ENCODE data around the gene YJEFN3.
A peak's percentile ranks its signal among the peaks of the same experiment; 100 is the strongest.

YJEFN3 gene

GRCh38 chr19:19546751-19547162 is 18.0 kb downstream of the YJEFN3 start:
- ATAC-seq (no peak), DNase-seq (no peak)
- Mint-ChIP-seq H3K27me3 (peaks cover 5% of the 10 kb centered on the region), H3K36me3 (ENCODE audit: low read depth) (no peaks in the 10 kb centered on the region), H3K27ac (no peak overlapping the region), H3K4me1 (peaks cover 3% of the 10 kb centered on the region), H3K4me3 (no peak overlapping the region), H3K9me3 (no peaks in the 10 kb centered on the region)

GRCh38 chr19:19547674-19548336 is 19.1 kb downstream of the YJEFN3 start:
- H3K4me3 Mint-ChIP-seq: no peak overlapping the region
- peaks cover 3% of the 10 kb centered on the region for H3K27me3 Mint-ChIP-seq
- H3K4me1 Mint-ChIP-seq: no peaks in the 10 kb centered on the region
- no peaks in the 10 kb centered on the region for H3K36me3 Mint-ChIP-seq (ENCODE audit: low read depth)
- H3K9me3 Mint-ChIP-seq: no peaks in the 10 kb centered on the region
- DNase-seq (no peak), ATAC-seq (no peak)
- H3K27ac Mint-ChIP-seq: no peak overlapping the region

- Mint-ChIP-seq H3K36me3 (ENCODE audit: low read depth) (no peaks in the 10 kb centered on the region), H3K27me3 (peaks cover 3% of the 10 kb centered on the region), H3K27ac (no peak overlapping the region), H3K4me1 (no peaks in the 10 kb centered on the region), H3K4me3 (no peak overlapping the region), H3K9me3 (no peaks in the 10 kb centered on the region)
- DNase-seq (no peak), ATAC-seq (no peak)
Observed at GRCh38 chr19:19548915-19549759, 20.4 kb downstream of the YJEFN3 start.

- peaks cover 3% of the 10 kb centered on the region for H3K27me3 Mint-ChIP-seq
- DNase-seq: no peak
- no peaks in the 10 kb centered on the region for H3K36me3 Mint-ChIP-seq (ENCODE audit: low read depth)
- no peaks in the 10 kb centered on the region for H3K9me3 Mint-ChIP-seq
- H3K4me1 Mint-ChIP-seq: no peaks in the 10 kb centered on the region
- no peak overlapping the region for H3K4me3 Mint-ChIP-seq
- no peak for ATAC-seq
- no peak overlapping the region for H3K27ac Mint-ChIP-seq
Observed at GRCh38 chr19:19549804-19550464, 21.2 kb downstream of the YJEFN3 start.

GRCh38 chr19:19550485-19550929 is 21.8 kb downstream of the YJEFN3 start:
- Mint-ChIP-seq H3K9me3 (no peaks in the 10 kb centered on the region), H3K36me3 (ENCODE audit: low read depth) (no peaks in the 10 kb centered on the region), H3K4me3 (no peak overlapping the region), H3K27me3 (peaks cover 3% of the 10 kb centered on the region), H3K4me1 (no peaks in the 10 kb centered on the region), H3K27ac (no peak overlapping the region)
- DNase-seq (no peak), ATAC-seq (no peak)

- no peak overlapping the region for H3K27ac Mint-ChIP-seq
Observed at GRCh38 chr19:19550972-19551852, 22.5 kb downstream of the YJEFN3 start.

GRCh38 chr19:19551853-19552192 is 23.1 kb downstream of the YJEFN3 start:
- Mint-ChIP-seq H3K27me3 (peaks cover 3% of the 10 kb centered on the region), H3K36me3 (ENCODE audit: low read depth) (no peaks in the 10 kb centered on the region), H3K9me3 (no peaks in the 10 kb centered on the region), H3K4me3 (no peak overlapping the region), H3K4me1 (no peaks in the 10 kb centered on the region), H3K27ac (no peak overlapping the region)
- no peak for DNase-seq
- no peak for ATAC-seq

More at GRCh38 chr19:19550972-19551852, 22.5 kb downstream of the YJEFN3 start:
- ATAC-seq (no peak), DNase-seq (no peak)
- H3K4me1 Mint-ChIP-seq: no peaks in the 10 kb centered on the region
- no peaks in the 10 kb centered on the region for H3K9me3 Mint-ChIP-seq
- no peak overlapping the region for H3K4me3 Mint-ChIP-seq
- H3K36me3 Mint-ChIP-seq (ENCODE audit: low read depth): no peaks in the 10 kb centered on the region
- H3K27me3 Mint-ChIP-seq: peaks cover 3% of the 10 kb centered on the region

GRCh38 chr19:19552798-19553197 is 24.1 kb downstream of the YJEFN3 start:
- H3K4me3 Mint-ChIP-seq: no peak overlapping the region
- ATAC-seq: no peak

GRCh38 chr19:19553670-19554069 is 25.0 kb downstream of the YJEFN3 start:
- H3K36me3 Mint-ChIP-seq (ENCODE audit: low read depth): no peaks in the 10 kb centered on the region
- no peak overlapping the region for H3K4me3 Mint-ChIP-seq
- no peaks in the 10 kb centered on the region for H3K9me3 Mint-ChIP-seq
- H3K4me1 Mint-ChIP-seq: no peaks in the 10 kb centered on the region
- ATAC-seq: no peak
- no peak overlapping the region for H3K27ac Mint-ChIP-seq
- H3K27me3 Mint-ChIP-seq: peaks cover 3% of the 10 kb centered on the region
- no peak for DNase-seq

More at GRCh38 chr19:19552798-19553197, 24.1 kb downstream of the YJEFN3 start:
- DNase-seq: peak; percentile 44
- Mint-ChIP-seq H3K9me3 (no peaks in the 10 kb centered on the region), H3K27me3 (peaks cover 3% of the 10 kb centered on the region), H3K27ac (no peak overlapping the region), H3K4me1 (no peaks in the 10 kb centered on the region), H3K36me3 (ENCODE audit: low read depth) (no peaks in the 10 kb centered on the region)

- no peaks in the 10 kb centered on the region for H3K9me3 Mint-ChIP-seq
- no peak overlapping the region for H3K4me3 Mint-ChIP-seq
- no peaks in the 10 kb centered on the region for H3K27me3 Mint-ChIP-seq
- DNase-seq (peak; percentile 78), ATAC-seq (peak; percentile 70)
- no peaks in the 10 kb centered on the region for H3K36me3 Mint-ChIP-seq (ENCODE audit: low read depth)
- H3K27ac Mint-ChIP-seq: no peak overlapping the region
- H3K4me1 Mint-ChIP-seq: no peaks in the 10 kb centered on the region
Observed at GRCh38 chr19:19554074-19555023, 25.6 kb downstream of the YJEFN3 start.

GRCh38 chr19:19558055-19558454 is 29.3 kb downstream of the YJEFN3 start:
- ATAC-seq (no peak), DNase-seq (no peak)
- H3K4me3 Mint-ChIP-seq: no peak overlapping the region
- no peaks in the 10 kb centered on the region for H3K9me3 Mint-ChIP-seq
- H3K36me3 Mint-ChIP-seq (ENCODE audit: low read depth): no peaks in the 10 kb centered on the region
- no peak overlapping the region for H3K27ac Mint-ChIP-seq
- no peaks in the 10 kb centered on the region for H3K27me3 Mint-ChIP-seq
- no peaks in the 10 kb centered on the region for H3K4me1 Mint-ChIP-seq

GRCh38 chr19:19558636-19559035 is 29.9 kb downstream of the YJEFN3 start:
- H3K27ac Mint-ChIP-seq: no peak overlapping the region
- H3K4me1 Mint-ChIP-seq: no peaks in the 10 kb centered on the region
- no peaks in the 10 kb centered on the region for H3K27me3 Mint-ChIP-seq
- no peaks in the 10 kb centered on the region for H3K9me3 Mint-ChIP-seq
- H3K4me3 Mint-ChIP-seq: no peak overlapping the region
- H3K36me3 Mint-ChIP-seq (ENCODE audit: low read depth): no peaks in the 10 kb centered on the region
- no peak for ATAC-seq
- no peak for DNase-seq

- no peak for ATAC-seq
- Mint-ChIP-seq H3K27ac (no peak overlapping the region), H3K36me3 (ENCODE audit: low read depth) (peaks cover 6% of the 10 kb centered on the region), H3K4me3 (no peak overlapping the region), H3K27me3 (no peaks in the 10 kb centered on the region), H3K4me1 (no peaks in the 10 kb centered on the region), H3K9me3 (no peaks in the 10 kb centered on the region)
- DNase-seq: no peak
Observed at GRCh38 chr19:19559931-19560330, 31.2 kb downstream of the YJEFN3 start.
